Measurements from ENCODE around the gene TTYH3. TPM values are rescaled to one million over a fixed set of nuclear protein-coding genes. Genes with fewer than 3 reads are reported as not detected.

TTYH3 gene
- total and polyA plus RNA-seq, 9 of the 15 experiments (the other 6 are each of a cell fraction or from before 2014, with no cell fraction given) = 0.01 to 5.5 (median 1.1) TPM

DNA sequence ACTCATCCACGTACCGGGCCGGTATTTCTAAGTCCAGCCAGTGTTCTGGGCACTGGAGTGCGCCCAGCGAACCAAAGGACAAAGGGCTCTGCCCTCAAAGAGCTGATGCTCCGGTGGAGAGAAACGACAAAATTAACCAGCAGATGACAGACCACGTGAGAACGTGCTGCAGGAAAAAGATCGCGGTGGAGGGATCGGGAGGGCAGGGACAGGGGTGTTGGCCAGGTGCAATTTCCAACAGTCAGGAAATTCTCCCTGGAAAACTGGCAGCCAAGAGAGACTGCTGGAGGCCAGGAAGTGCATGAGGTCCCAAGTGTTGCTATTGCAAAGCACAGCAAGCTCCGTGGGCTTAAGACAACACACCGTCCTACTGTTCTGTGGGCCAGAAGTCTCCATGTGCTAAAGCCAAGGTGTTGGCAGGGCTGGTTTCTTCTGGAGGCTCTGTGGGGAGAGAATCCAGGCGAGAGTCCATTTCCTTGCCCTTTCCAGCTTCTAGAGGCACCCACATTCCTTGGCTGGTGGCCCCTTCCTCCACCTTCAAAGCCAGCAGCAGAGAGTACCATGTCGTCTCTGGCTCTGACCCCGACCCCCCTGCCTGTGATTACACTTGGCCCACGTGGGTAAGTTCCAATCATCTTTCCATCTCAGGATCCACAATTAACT is 34.9 kb downstream of the TTYH3 start:
- no TSS peak for BruUV-seq (replicated peaks)
- peaks cover 7 to 28% of the 10 kb centered on the region in 2 experiments; a peak in 3 of 5 replicates for H3K27me3 ChIP-seq (ENCODE audit: control insufficient read depth in 2 of 2, insufficient read depth in 2 of 2, low read length in 2 of 2)
- TF ChIP-seq, protein P1, sequence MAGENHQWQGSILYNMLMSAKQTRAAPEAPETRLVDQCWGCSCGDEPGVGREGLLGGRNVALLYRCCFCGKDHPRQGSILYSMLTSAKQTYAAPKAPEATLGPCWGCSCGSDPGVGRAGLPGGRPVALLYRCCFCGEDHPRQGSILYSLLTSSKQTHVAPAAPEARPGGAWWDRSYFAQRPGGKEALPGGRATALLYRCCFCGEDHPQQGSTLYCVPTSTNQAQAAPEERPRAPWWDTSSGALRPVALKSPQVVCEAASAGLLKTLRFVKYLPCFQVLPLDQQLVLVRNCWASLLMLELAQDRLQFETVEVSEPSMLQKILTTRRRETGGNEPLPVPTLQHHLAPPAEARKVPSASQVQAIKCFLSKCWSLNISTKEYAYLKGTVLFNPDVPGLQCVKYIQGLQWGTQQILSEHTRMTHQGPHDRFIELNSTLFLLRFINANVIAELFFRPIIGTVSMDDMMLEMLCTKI (IDR thresholded peaks at IDR 0.05; ENCODE audit: partially characterized antibody) = no peak
- TF ChIP-seq FOXA1 (IDR thresholded peaks at IDR 0.05; ENCODE audit: borderline replicate concordance) = no peak
- no peak for TF ChIP-seq FIP1L1 (IDR thresholded peaks at IDR 0.05; ENCODE audit: low read depth, low read length, poor library complexity, severe bottlenecking)
- TF ChIP-seq RAD21 (CRISPR knock-in tag; conservative IDR thresholded peaks at IDR 0.05 in 1 of 2, IDR thresholded peaks at IDR 0.05 in 1 of 2) = no peak
- TF ChIP-seq LARP7 (IDR thresholded peaks at IDR 0.05) = no peak
- no peak for TF ChIP-seq CCNT2 (IDR thresholded peaks at IDR 0.05; ENCODE audit: borderline replicate concordance, extremely low read depth, insufficient read length, low read depth, low read length)
- TF ChIP-seq, protein P2, sequence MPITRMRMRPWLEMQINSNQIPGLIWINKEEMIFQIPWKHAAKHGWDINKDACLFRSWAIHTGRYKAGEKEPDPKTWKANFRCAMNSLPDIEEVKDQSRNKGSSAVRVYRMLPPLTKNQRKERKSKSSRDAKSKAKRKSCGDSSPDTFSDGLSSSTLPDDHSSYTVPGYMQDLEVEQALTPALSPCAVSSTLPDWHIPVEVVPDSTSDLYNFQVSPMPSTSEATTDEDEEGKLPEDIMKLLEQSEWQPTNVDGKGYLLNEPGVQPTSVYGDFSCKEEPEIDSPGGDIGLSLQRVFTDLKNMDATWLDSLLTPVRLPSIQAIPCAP (CRISPR knock-in tag; IDR thresholded peaks at IDR 0.05; ENCODE audit: borderline replicate concordance) = no peak
- TF ChIP-seq, protein P3, sequence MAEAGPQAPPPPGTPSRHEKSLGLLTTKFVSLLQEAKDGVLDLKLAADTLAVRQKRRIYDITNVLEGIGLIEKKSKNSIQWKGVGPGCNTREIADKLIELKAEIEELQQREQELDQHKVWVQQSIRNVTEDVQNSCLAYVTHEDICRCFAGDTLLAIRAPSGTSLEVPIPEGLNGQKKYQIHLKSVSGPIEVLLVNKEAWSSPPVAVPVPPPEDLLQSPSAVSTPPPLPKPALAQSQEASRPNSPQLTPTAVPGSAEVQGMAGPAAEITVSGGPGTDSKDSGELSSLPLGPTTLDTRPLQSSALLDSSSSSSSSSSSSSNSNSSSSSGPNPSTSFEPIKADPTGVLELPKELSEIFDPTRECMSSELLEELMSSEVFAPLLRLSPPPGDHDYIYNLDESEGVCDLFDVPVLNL (CRISPR knock-in tag; IDR thresholded peaks at IDR 0.05; ENCODE audit: low read depth) = no peak
- TF ChIP-seq PHF21A (IDR thresholded peaks at IDR 0.05; ENCODE audit: borderline replicate concordance, low read depth) = no peak
- TF ChIP-seq, protein P4, sequence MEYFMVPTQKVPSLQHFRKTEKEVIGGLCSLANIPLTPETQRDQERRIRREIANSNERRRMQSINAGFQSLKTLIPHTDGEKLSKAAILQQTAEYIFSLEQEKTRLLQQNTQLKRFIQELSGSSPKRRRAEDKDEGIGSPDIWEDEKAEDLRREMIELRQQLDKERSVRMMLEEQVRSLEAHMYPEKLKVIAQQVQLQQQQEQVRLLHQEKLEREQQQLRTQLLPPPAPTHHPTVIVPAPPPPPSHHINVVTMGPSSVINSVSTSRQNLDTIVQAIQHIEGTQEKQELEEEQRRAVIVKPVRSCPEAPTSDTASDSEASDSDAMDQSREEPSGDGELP (CRISPR knock-in tag; IDR thresholded peaks at IDR 0.05; ENCODE audit: borderline replicate concordance) = no peak
- TF ChIP-seq SMAD1 (IDR thresholded peaks at IDR 0.05; ENCODE audit: low read depth, low read length, partially characterized antibody) = no peak
- no peak for TF ChIP-seq ZNF444 (CRISPR knock-in tag; IDR thresholded peaks at IDR 0.05)
- TF ChIP-seq FOXK2 (conservative IDR thresholded peaks at IDR 0.05 in 1 of 2, IDR thresholded peaks at IDR 0.05 in 1 of 2; ENCODE audit: low read depth in 2 of 2) = no peak
- no peak for TF ChIP-seq ELF1 (tag; IDR thresholded peaks at IDR 0.05)
- no peak for TF ChIP-seq NFIC (IDR thresholded peaks at IDR 0.05)
- no peak overlapping the region for H3K9ac ChIP-seq (ENCODE audit: insufficient read depth in 1 of 2, low read depth in 2 of 2, low read length in 2 of 2)
- peaks cover 0 to 49% of the 10 kb centered on the region in 2 experiments; a peak in 3 of 5 replicates for H3K4me1 ChIP-seq (replicated peaks in 1 of 2; ENCODE audit: control insufficient read depth in 2 of 2, insufficient read depth in 2 of 2, low read length in 2 of 2)
- WGBS (ENCODE audit: insufficient coverage, low coverage, missing lambda C conversion rate) = 5% methylated on average over 12 of the region's 18 CpGs
- no peak overlapping the region for H3K4me3 ChIP-seq
- no peaks in the 10 kb centered on the region for H3K36me3 ChIP-seq (ENCODE audit: control insufficient read depth, insufficient read depth, low read length)
- in situ Hi-C loops (cut with MboI) = no loop called here
- FAIRE-seq (no peak), ATAC-seq (no peak), DNase-seq (ENCODE audit: extremely low read depth in 1 of 4, low spot score in 3 of 4) (no peak)
- no peak overlapping the region for H3K27ac ChIP-seq (ENCODE audit: extremely low read depth, low read depth, low read length)
- intact Hi-C loops (cut with micrococcal nuclease) = loop anchor here (10.0 kb wide), 1 partner anchor 192 kb away; the partner anchor contains the start of gene GRIFIN
- no peak overlapping the region for H3K4me2 ChIP-seq (ENCODE audit: insufficient read depth, low read length)
- peaks cover 3% of the 10 kb centered on the region for H4K20me1 ChIP-seq (replicated peaks; ENCODE audit: control insufficient read depth, insufficient read depth, low read length)
- CTCF ChIA-PET (ENCODE audit: low intra/inter-chr PET ratio) = no interaction called here
- H3K9me3 ChIP-seq (replicated peaks; ENCODE audit: control insufficient read depth, insufficient read depth, low read depth, low read length) = no peaks in the 10 kb centered on the region
- no peaks in the 10 kb centered on the region for H3K79me2 ChIP-seq (ENCODE audit: control insufficient read depth, insufficient read depth, low read length)
- no peaks in the 10 kb centered on the region for H3K9me1 ChIP-seq (ENCODE audit: control insufficient read depth, insufficient read depth, low read length)
- POLR2A ChIA-PET = no interaction called here
- H2AFZ ChIP-seq (ENCODE audit: low read depth, low read length) = 0 out of 2 replicates have a peak overlapping the region, but pooled peaks have one; percentile 32
